Hippocampal formation (tissue), 2 donors: Measurements from ENCODE around the gene ANAPC15.
A peak's percentile ranks its signal among the peaks of the same experiment; 100 is the strongest.

Experiments used
- DNase-seq, 2 donors: peaks; one replicate each; lab custom pipeline; 2025; lab: John Stamatoyannopoulos, UW

Gene ANAPC15

GRCh38 chr11:72125956-72126355 is 13.5 kb upstream of the ANAPC15 start:
- no peak for DNase-seq

- DNase-seq: no peak
Observed at GRCh38 chr11:72124046-72124445, 11.6 kb upstream of the ANAPC15 start.

GRCh38 chr11:72123117-72123653 is 10.7 kb upstream of the ANAPC15 start:
- no peak for DNase-seq

GRCh38 chr11:72122607-72123006 is 10.1 kb upstream of the ANAPC15 start:
- DNase-seq: no peak

GRCh38 chr11:72120930-72121329 is 8.4 kb upstream of the ANAPC15 start:
- no peak for DNase-seq

- no peak for DNase-seq
Observed at GRCh38 chr11:72119198-72119597, 6.7 kb upstream of the ANAPC15 start.

- no peak for DNase-seq
Observed at GRCh38 chr11:72116019-72116755, 3.7 kb upstream of the ANAPC15 start.

- DNase-seq: no peak
Observed at GRCh38 chr11:72114570-72114969, 2.1 kb upstream of the ANAPC15 start.

- DNase-seq: no peak
Observed at GRCh38 chr11:72112978-72113808, 698 bp upstream of the ANAPC15 start.

- DNase-seq: no peak
Observed at GRCh38 chr11:72111300-72112142, 974 bp downstream of the ANAPC15 start.

GRCh38 chr11:72105888-72106287 is 6.6 kb downstream of the ANAPC15 start, which contains the start of gene TOMT:
Gene TOMT, plus strand, starts transcription at chr11:72105924. Its CDS starts 28 bp downstream, at chr11:72105952.
- DNase-seq: no peak

GRCh38 chr11:72103754-72104167 is 8.7 kb downstream of the ANAPC15 start:
- no peak for DNase-seq

GRCh38 chr11:72102946-72103753 is 9.3 kb downstream of the ANAPC15 start, which contains the start of gene LAMTOR1:
Gene LAMTOR1, minus strand, starts transcription at chr11:72103297. Its CDS starts 73 bp downstream, at chr11:72103224.
- DNase-seq: peak; percentile 92 to 98

- no peak for DNase-seq
Observed at GRCh38 chr11:72102631-72102945, 9.9 kb downstream of the ANAPC15 start.

- no peak for DNase-seq
Observed at GRCh38 chr11:72102162-72102561, 10.3 kb downstream of the ANAPC15 start.

- no peak for DNase-seq
Observed at GRCh38 chr11:72100462-72100861, 12.0 kb downstream of the ANAPC15 start.

GRCh38 chr11:72100009-72100408 is 12.5 kb downstream of the ANAPC15 start:
- DNase-seq: no peak

- no peak for DNase-seq
Observed at GRCh38 chr11:72098741-72099140, 13.8 kb downstream of the ANAPC15 start.

- DNase-seq: peak; percentile 43 to 60
Observed at GRCh38 chr11:72091292-72091691, 21.2 kb downstream of the ANAPC15 start.

- no peak for DNase-seq
Observed at GRCh38 chr11:72088076-72088808, 24.3 kb downstream of the ANAPC15 start.
